Measurements from ENCODE around the gene PHETA2. TPM values are rescaled to one million over a fixed set of nuclear protein-coding genes. Genes with fewer than 3 reads are reported as not detected.

PHETA2 gene
- 5.7 TPM for polyA plus RNA-seq (2013, experiment 1 of 4)
- polyA plus RNA-seq (2013, experiment 2 of 4): 6.9 TPM
- 4.9 TPM for polyA plus RNA-seq (2013, experiment 3 of 4)
- polyA plus RNA-seq (2013, experiment 4 of 4): 4.8 TPM

GRCh38 chr22:42074132-42074811, at the start of gene PHETA2:
PHETA2 (plus strand) TSS chr22:42074248; CDS start chr22:42077294, 3,046 bp downstream.
- no peak within 1 kb of the TSS for H3K27ac ChIP-seq (ENCODE audit: insufficient read depth, low read depth, low read length, poor library complexity, severe bottlenecking)
- WGBS, 2 experiments: 14 to 15% methylated on average over 55 of the region's 55 CpGs
- no peaks in the 10 kb centered on the region for H3K36me3 ChIP-seq (ENCODE audit: control insufficient read depth, insufficient read depth, low read length)
- H3K4me1 ChIP-seq (ENCODE audit: control insufficient read depth, insufficient read depth, low read length): peaks cover 6% of the 10 kb centered on the region
- peaks cover 10% of the 10 kb centered on the region for H3K27me3 ChIP-seq (ENCODE audit: control insufficient read depth, insufficient read depth, low read length, poor library complexity, severe bottlenecking)
- H3K4me3 ChIP-seq (ENCODE audit: insufficient read depth, low read depth, low read length): peak within 1 kb of the TSS; percentile 36
- no peaks in the 10 kb centered on the region for H3K9me3 ChIP-seq (ENCODE audit: control insufficient read depth, low read length)

GRCh38 chr22:42025421-42025820, 48.6 kb upstream of the PHETA2 start:
- 97 to 100% methylated on average over 1 of the region's 1 CpG for WGBS, 2 experiments
- no peaks in the 10 kb centered on the region for H3K9me3 ChIP-seq (ENCODE audit: control insufficient read depth, low read length)
- H3K27me3 ChIP-seq (ENCODE audit: control insufficient read depth, insufficient read depth, low read length, poor library complexity, severe bottlenecking): no peaks in the 10 kb centered on the region
- H3K27ac ChIP-seq (ENCODE audit: insufficient read depth, low read depth, low read length, poor library complexity, severe bottlenecking): no peak overlapping the region
- no peaks in the 10 kb centered on the region for H3K4me1 ChIP-seq (ENCODE audit: control insufficient read depth, insufficient read depth, low read length)
- no peak overlapping the region for H3K4me3 ChIP-seq (ENCODE audit: insufficient read depth, low read depth, low read length)
- no peaks in the 10 kb centered on the region for H3K36me3 ChIP-seq (ENCODE audit: control insufficient read depth, insufficient read depth, low read length)

GRCh38 chr22:42026705-42027104, 47.3 kb upstream of the PHETA2 start:
- no peak overlapping the region for H3K27ac ChIP-seq (ENCODE audit: insufficient read depth, low read depth, low read length, poor library complexity, severe bottlenecking)
- H3K4me3 ChIP-seq (ENCODE audit: insufficient read depth, low read depth, low read length): no peak overlapping the region
- H3K4me1 ChIP-seq (ENCODE audit: control insufficient read depth, insufficient read depth, low read length): no peaks in the 10 kb centered on the region
- H3K27me3 ChIP-seq (ENCODE audit: control insufficient read depth, insufficient read depth, low read length, poor library complexity, severe bottlenecking): no peaks in the 10 kb centered on the region
- H3K9me3 ChIP-seq (ENCODE audit: control insufficient read depth, low read length): no peaks in the 10 kb centered on the region
- 88 to 91% methylated on average over 10 of the region's 10 CpGs for WGBS, 2 experiments
- no peaks in the 10 kb centered on the region for H3K36me3 ChIP-seq (ENCODE audit: control insufficient read depth, insufficient read depth, low read length)

GRCh38 chr22:42033263-42034181, 40.5 kb upstream of the PHETA2 start:
- H3K27ac ChIP-seq (ENCODE audit: insufficient read depth, low read depth, low read length, poor library complexity, severe bottlenecking): no peak overlapping the region
- 86 to 90% methylated on average over 5 of the region's 5 CpGs for WGBS, 2 experiments
- H3K36me3 ChIP-seq (ENCODE audit: control insufficient read depth, insufficient read depth, low read length): no peaks in the 10 kb centered on the region
- no peak overlapping the region for H3K4me3 ChIP-seq (ENCODE audit: insufficient read depth, low read depth, low read length)
- peaks cover 2% of the 10 kb centered on the region for H3K9me3 ChIP-seq (ENCODE audit: control insufficient read depth, low read length)
- H3K27me3 ChIP-seq (ENCODE audit: control insufficient read depth, insufficient read depth, low read length, poor library complexity, severe bottlenecking): no peaks in the 10 kb centered on the region
- no peaks in the 10 kb centered on the region for H3K4me1 ChIP-seq (ENCODE audit: control insufficient read depth, insufficient read depth, low read length)

GRCh38 chr22:42035256-42035655, 38.8 kb upstream of the PHETA2 start:
- Histone ChIP-seq H3K27ac (ENCODE audit: insufficient read depth, low read depth, low read length, poor library complexity, severe bottlenecking) (no peak overlapping the region), H3K36me3 (ENCODE audit: control insufficient read depth, insufficient read depth, low read length) (no peaks in the 10 kb centered on the region), H3K4me3 (ENCODE audit: insufficient read depth, low read depth, low read length) (no peak overlapping the region), H3K4me1 (ENCODE audit: control insufficient read depth, insufficient read depth, low read length) (no peaks in the 10 kb centered on the region), H3K27me3 (ENCODE audit: control insufficient read depth, insufficient read depth, low read length, poor library complexity, severe bottlenecking) (no peaks in the 10 kb centered on the region), H3K9me3 (ENCODE audit: control insufficient read depth, low read length) (peaks cover 2% of the 10 kb centered on the region)
- WGBS, 2 experiments: 86 to 88% methylated on average over 8 of the region's 8 CpGs

- 88 to 93% methylated on average over 4 to 5 of the region's 5 CpGs for WGBS, 2 experiments
- no peaks in the 10 kb centered on the region for H3K4me1 ChIP-seq (ENCODE audit: control insufficient read depth, insufficient read depth, low read length)
- peaks cover 2% of the 10 kb centered on the region for H3K9me3 ChIP-seq (ENCODE audit: control insufficient read depth, low read length)
- H3K4me3 ChIP-seq (ENCODE audit: insufficient read depth, low read depth, low read length): no peak overlapping the region
- no peaks in the 10 kb centered on the region for H3K27me3 ChIP-seq (ENCODE audit: control insufficient read depth, insufficient read depth, low read length, poor library complexity, severe bottlenecking)
- H3K36me3 ChIP-seq (ENCODE audit: control insufficient read depth, insufficient read depth, low read length): no peaks in the 10 kb centered on the region
- no peak overlapping the region for H3K27ac ChIP-seq (ENCODE audit: insufficient read depth, low read depth, low read length, poor library complexity, severe bottlenecking)
Measured at GRCh38 chr22:42039271-42039670, 34.8 kb upstream of the PHETA2 start.

GRCh38 chr22:42041784-42042183, 32.3 kb upstream of the PHETA2 start:
- Histone ChIP-seq H3K27me3 (ENCODE audit: control insufficient read depth, insufficient read depth, low read length, poor library complexity, severe bottlenecking) (no peaks in the 10 kb centered on the region), H3K27ac (ENCODE audit: insufficient read depth, low read depth, low read length, poor library complexity, severe bottlenecking) (no peak overlapping the region), H3K4me1 (ENCODE audit: control insufficient read depth, insufficient read depth, low read length) (no peaks in the 10 kb centered on the region), H3K36me3 (ENCODE audit: control insufficient read depth, insufficient read depth, low read length) (no peaks in the 10 kb centered on the region), H3K9me3 (ENCODE audit: control insufficient read depth, low read length) (no peaks in the 10 kb centered on the region), H3K4me3 (ENCODE audit: insufficient read depth, low read depth, low read length) (no peak overlapping the region)

- H3K9me3 ChIP-seq (ENCODE audit: control insufficient read depth, low read length): peaks cover 1% of the 10 kb centered on the region
- no peak overlapping the region for H3K27ac ChIP-seq (ENCODE audit: insufficient read depth, low read depth, low read length, poor library complexity, severe bottlenecking)
- H3K36me3 ChIP-seq (ENCODE audit: control insufficient read depth, insufficient read depth, low read length): no peaks in the 10 kb centered on the region
- H3K4me3 ChIP-seq (ENCODE audit: insufficient read depth, low read depth, low read length): no peak overlapping the region
- 87 to 91% methylated on average over 2 of the region's 2 CpGs for WGBS, 2 experiments
- no peaks in the 10 kb centered on the region for H3K27me3 ChIP-seq (ENCODE audit: control insufficient read depth, insufficient read depth, low read length, poor library complexity, severe bottlenecking)
- H3K4me1 ChIP-seq (ENCODE audit: control insufficient read depth, insufficient read depth, low read length): no peaks in the 10 kb centered on the region
Measured at GRCh38 chr22:42050641-42051180, 23.3 kb upstream of the PHETA2 start.

- WGBS, 2 experiments: 90% methylated on average over 3 of the region's 3 CpGs
- H3K27ac ChIP-seq (ENCODE audit: insufficient read depth, low read depth, low read length, poor library complexity, severe bottlenecking): no peak overlapping the region
Measured at GRCh38 chr22:42052765-42053164, 21.3 kb upstream of the PHETA2 start.

More at GRCh38 chr22:42052765-42053164, 21.3 kb upstream of the PHETA2 start:
- Histone ChIP-seq H3K4me3 (ENCODE audit: insufficient read depth, low read depth, low read length) (no peak overlapping the region), H3K9me3 (ENCODE audit: control insufficient read depth, low read length) (peaks cover 6% of the 10 kb centered on the region), H3K27me3 (ENCODE audit: control insufficient read depth, insufficient read depth, low read length, poor library complexity, severe bottlenecking) (no peaks in the 10 kb centered on the region), H3K4me1 (ENCODE audit: control insufficient read depth, insufficient read depth, low read length) (no peaks in the 10 kb centered on the region), H3K36me3 (ENCODE audit: control insufficient read depth, insufficient read depth, low read length) (no peaks in the 10 kb centered on the region)
